GM12892 (cell line): ENCODE results near the gene TREM2.

Experiments used
- POLR2A ChIP-seq: IDR thresholded peaks from 2 replicates; pipeline ENCODE4 v1.6.1; 2011; ENCODE audit warnings: low read depth, low read length, control low read depth
- POLR2AphosphoS5 ChIP-seq: IDR thresholded peaks from 2 replicates; pipeline ENCODE4 v1.6.1; 2011; ENCODE audit warnings: low read depth, low read length, control low read depth
- TAF1 ChIP-seq: IDR thresholded peaks from 2 replicates; pipeline ENCODE4 v1.6.1; 2011; ENCODE audit warnings: low read depth, mild to moderate bottlenecking, control low read depth, low read length, borderline replicate concordance

DNA sequence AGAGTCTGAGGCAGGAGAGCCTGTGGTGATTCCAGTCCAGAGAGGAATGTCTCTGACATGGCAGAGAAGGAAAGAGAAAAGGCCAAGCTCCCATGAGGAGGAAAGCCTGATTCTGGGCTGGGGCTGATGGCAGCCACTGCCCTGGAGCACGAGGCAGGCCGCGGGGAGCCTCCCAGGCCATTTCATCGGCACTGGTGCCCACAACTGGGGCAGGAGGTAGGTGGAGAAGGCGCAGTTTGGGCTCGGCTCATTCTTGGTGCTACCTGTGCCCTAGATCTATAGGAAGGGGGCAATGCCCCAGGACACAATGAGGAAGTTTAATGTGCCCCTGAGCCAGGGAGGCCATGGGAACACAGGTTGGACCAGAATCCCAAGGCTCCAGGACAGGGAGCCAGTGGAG, 6.1 kb downstream of the TREM2 start:
- TF ChIP-seq POLR2AphosphoS5 (no peak), POLR2A (no peak), TAF1 (no peak)
